Lower leg skin (tissue), 3 donors: Measurements from ENCODE around the gene IRX6.

Source experiments
- POLR2A ChIP-seq, 2 donors: fragments of 450-650 bp; IDR thresholded peaks; one replicate each; pipeline ENCODE4 v1.6.1; 2016 to 2017; ENCODE audit warnings: antibody characterized with exemption in 2 of 2, mild to moderate bottlenecking in 1 of 2, moderate library complexity in 1 of 2
- TF ChIP-seq, protein P1 (sequence below), 3 donors: fragments of 450-650 bp; IDR thresholded peaks; one replicate each; pipeline ENCODE4 v1.5.1; 2016; ENCODE audit warnings: antibody characterized with exemption in 3 of 3, mild to moderate bottlenecking in 3 of 3, moderate library complexity in 2 of 3

DNA sequence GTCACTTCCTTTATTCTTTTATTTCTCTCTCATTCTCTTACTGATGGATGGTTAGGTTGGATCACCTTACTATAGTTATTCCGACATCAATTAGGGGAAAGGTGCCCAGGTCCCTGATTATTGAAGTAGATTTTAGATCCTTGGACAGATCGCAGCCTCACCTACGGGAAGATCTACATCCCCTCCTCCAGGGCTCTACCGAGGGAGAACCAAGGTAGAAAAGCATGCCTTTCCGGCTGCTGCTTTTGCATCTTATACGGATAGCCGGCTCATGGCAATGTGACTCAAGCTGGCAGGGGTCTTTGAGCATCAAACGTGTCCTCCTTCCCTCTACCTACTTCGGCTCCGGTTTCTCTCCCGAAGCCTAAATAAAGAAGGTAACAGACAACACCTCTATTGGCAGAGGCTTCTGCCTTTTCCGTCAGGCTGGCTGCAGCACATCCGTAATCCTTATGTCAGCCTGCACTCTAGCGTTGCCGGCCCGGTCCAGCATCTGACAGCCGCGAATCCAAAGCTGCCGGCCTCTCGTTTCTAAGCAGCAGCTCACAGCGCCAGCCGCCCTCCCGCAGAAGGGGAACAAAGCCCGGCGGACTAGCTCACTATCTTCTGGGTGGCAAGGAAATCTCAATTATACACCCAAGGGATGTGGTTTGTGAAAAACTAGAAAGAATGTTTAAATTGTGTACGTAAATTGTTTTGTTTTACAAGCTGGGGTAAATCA, 46.9 kb downstream of the IRX6 start:
- TF ChIP-seq, protein P1, sequence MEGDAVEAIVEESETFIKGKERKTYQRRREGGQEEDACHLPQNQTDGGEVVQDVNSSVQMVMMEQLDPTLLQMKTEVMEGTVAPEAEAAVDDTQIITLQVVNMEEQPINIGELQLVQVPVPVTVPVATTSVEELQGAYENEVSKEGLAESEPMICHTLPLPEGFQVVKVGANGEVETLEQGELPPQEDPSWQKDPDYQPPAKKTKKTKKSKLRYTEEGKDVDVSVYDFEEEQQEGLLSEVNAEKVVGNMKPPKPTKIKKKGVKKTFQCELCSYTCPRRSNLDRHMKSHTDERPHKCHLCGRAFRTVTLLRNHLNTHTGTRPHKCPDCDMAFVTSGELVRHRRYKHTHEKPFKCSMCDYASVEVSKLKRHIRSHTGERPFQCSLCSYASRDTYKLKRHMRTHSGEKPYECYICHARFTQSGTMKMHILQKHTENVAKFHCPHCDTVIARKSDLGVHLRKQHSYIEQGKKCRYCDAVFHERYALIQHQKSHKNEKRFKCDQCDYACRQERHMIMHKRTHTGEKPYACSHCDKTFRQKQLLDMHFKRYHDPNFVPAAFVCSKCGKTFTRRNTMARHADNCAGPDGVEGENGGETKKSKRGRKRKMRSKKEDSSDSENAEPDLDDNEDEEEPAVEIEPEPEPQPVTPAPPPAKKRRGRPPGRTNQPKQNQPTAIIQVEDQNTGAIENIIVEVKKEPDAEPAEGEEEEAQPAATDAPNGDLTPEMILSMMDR (IDR thresholded peaks at IDR 0.05): no peak
- TF ChIP-seq POLR2A (IDR thresholded peaks at IDR 0.05): no peak
